ENCODE results near the gene C6orf62. TPM values are rescaled to one million over a fixed set of nuclear protein-coding genes. Genes with fewer than 3 reads are reported as not detected.
"Not testable (repeated sequence)": the region's sequence is repeated elsewhere in the genome, so short reads cannot be mapped to it uniquely, and the experiment has no call there.

Gene C6orf62
- total RNA-seq, 2 experiments from 2014 or later = 103 to 106 TPM

DNA sequence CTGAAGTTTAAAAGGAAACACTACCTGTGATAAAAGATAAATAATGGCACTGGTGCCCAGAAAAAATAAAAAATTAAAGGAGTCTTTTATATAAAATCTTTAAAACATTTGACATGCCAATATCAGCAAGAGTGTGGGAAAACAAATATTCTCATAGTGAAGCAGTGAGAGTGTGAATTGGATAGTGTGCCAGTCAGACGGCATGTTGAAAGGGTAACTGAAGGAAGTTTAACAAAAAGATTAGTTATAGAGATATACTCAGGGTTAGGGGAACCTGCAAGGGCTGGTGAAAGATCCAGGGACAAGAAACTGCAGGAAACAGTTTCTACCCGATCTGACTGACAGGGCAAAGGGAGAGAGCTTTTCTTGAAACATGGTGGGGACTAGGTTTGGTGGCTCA, 33.5 kb upstream of the C6orf62 start:
- ATAC-seq = no peak
- H3K4me1 Mint-ChIP-seq (ENCODE audit: low read depth) = no peaks in the 10 kb centered on the region
- TF ChIP-seq, protein P1, sequence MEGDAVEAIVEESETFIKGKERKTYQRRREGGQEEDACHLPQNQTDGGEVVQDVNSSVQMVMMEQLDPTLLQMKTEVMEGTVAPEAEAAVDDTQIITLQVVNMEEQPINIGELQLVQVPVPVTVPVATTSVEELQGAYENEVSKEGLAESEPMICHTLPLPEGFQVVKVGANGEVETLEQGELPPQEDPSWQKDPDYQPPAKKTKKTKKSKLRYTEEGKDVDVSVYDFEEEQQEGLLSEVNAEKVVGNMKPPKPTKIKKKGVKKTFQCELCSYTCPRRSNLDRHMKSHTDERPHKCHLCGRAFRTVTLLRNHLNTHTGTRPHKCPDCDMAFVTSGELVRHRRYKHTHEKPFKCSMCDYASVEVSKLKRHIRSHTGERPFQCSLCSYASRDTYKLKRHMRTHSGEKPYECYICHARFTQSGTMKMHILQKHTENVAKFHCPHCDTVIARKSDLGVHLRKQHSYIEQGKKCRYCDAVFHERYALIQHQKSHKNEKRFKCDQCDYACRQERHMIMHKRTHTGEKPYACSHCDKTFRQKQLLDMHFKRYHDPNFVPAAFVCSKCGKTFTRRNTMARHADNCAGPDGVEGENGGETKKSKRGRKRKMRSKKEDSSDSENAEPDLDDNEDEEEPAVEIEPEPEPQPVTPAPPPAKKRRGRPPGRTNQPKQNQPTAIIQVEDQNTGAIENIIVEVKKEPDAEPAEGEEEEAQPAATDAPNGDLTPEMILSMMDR (IDR thresholded peaks at IDR 0.05) = no peak
- intact Hi-C loops (cut with micrococcal nuclease) = no loop called here
- H3K36me3 Mint-ChIP-seq (ENCODE audit: low read depth) = no peaks in the 10 kb centered on the region
- CTCF ChIA-PET = interaction anchor here (0.9 to 1.6 kb wide), 3 partner anchors 9 to 258 kb away, joined by 3 to 4 read pairs (median 3); partner anchors contain the start of gene ALDH5A1
- H3K27me3 Mint-ChIP-seq = peaks cover 2% of the 10 kb centered on the region
- H3K27ac Mint-ChIP-seq = no peak overlapping the region
- POLR2A ChIA-PET = interaction anchor here (0.9 kb wide), 1 partner anchor 110 kb away, joined by 3 read pairs; no protein-coding TSS in a partner anchor
- no peak for DNase-seq
- H3K4me3 Mint-ChIP-seq = no peak overlapping the region
- no peaks in the 10 kb centered on the region for H3K9me3 Mint-ChIP-seq

DNA sequence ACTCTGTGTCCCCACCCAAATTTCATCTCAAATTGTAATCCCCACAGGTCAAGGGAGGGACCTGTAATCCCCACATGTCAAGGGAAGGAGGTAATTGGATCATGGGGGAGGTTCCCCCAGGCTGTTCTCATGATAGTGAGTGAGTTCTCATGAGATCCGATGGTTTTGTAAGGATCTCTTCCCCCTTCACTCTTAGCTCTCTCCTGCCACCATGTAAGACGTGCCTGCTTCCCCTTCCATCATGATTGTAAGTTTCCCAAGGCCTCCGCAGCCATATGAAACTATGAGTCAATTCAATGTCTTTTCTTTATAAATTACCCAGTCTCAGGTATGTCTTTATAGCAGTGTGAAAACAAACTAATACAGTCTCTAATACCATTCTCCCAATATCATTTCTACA, 31.9 kb upstream of the C6orf62 start:
- ATAC-seq; H3K4me1 Mint-ChIP-seq (ENCODE audit: low read depth); intact Hi-C loops (cut with micrococcal nuclease); H3K27me3 Mint-ChIP-seq; H3K36me3 Mint-ChIP-seq (ENCODE audit: low read depth); H3K9me3 Mint-ChIP-seq; H3K27ac Mint-ChIP-seq; H3K4me3 Mint-ChIP-seq; DNase-seq; POLR2A ChIA-PET: not testable (repeated sequence)
- CTCF ChIA-PET = interaction anchor here (1.5 kb wide), 1 partner anchor 36 kb away, joined by 3 read pairs; no protein-coding TSS in a partner anchor

DNA sequence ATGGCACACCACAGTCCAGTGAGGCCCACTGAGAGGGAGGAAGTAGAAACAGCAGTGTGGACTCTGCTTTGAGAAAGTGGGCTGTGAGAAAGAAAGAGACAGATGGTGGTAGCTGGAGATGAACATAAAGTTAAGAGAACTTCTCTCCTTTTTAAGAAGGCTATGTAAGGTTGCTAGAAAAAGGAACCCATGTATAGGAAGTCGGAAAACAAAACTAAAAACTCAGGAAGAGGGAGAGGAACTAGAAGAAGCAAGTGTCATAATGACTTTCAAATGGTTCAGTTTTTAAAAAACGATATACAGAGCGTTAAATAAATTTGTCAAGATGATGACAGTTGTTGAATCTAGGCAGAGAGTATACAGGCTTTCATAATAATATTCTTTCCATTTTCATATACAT, 30.3 kb upstream of the C6orf62 start:
- ATAC-seq (no peak), DNase-seq (no peak)
- no peaks in the 10 kb centered on the region for H3K36me3 Mint-ChIP-seq (ENCODE audit: low read depth)
- intact Hi-C loops (cut with micrococcal nuclease) = no loop called here
- H3K4me3 Mint-ChIP-seq = no peak overlapping the region
- TF ChIP-seq, protein P1 (IDR thresholded peaks at IDR 0.05) = no peak
- H3K27ac Mint-ChIP-seq = no peak overlapping the region
- H3K27me3 Mint-ChIP-seq = peaks cover 2% of the 10 kb centered on the region
- H3K4me1 Mint-ChIP-seq (ENCODE audit: low read depth) = no peaks in the 10 kb centered on the region
- ChIA-PET CTCF (interaction anchor here (0.8 to 1.5 kb wide), 2 partner anchors 37 to 168 kb away, joined by 3 read pairs; no protein-coding TSS in a partner anchor), POLR2A (no interaction called here)
- H3K9me3 Mint-ChIP-seq = no peaks in the 10 kb centered on the region

DNA sequence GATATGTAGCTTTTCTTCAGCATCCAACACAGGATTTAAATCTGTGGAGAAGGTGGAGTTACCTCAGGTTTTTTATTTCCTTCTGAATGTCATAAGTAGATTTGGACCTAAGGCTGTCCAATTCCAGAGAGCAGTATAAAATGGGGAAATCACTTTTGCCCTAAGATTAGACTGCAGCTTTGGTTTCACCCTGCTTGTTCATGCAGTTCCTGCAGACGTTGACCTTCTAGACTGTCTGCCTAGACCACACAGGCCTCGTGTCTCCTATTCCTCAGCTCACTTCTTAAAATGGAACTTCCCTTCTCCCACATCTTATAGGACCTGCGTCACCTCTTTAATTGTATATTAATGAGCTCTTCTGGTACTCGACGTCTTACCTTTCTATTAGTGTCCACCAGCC, 26.0 kb upstream of the C6orf62 start:
- CTCF ChIA-PET = interaction anchor here (1.3 kb wide), 1 partner anchor 15 kb away, joined by 3 read pairs; no protein-coding TSS in a partner anchor
- ATAC-seq = no peak
- H3K27me3 Mint-ChIP-seq = peaks cover 2% of the 10 kb centered on the region
- H3K4me3 Mint-ChIP-seq = no peak overlapping the region
- peaks cover 21% of the 10 kb centered on the region for H3K4me1 Mint-ChIP-seq (ENCODE audit: low read depth)
- H3K36me3 Mint-ChIP-seq (ENCODE audit: low read depth) = no peaks in the 10 kb centered on the region
- H3K9me3 Mint-ChIP-seq = no peaks in the 10 kb centered on the region
- intact Hi-C loops (cut with micrococcal nuclease) = no loop called here
- no peak for DNase-seq
- TF ChIP-seq, protein P1 (IDR thresholded peaks at IDR 0.05) = no peak
- no peak overlapping the region for H3K27ac Mint-ChIP-seq
- POLR2A ChIA-PET = interaction anchor here (1.0 kb wide), 1 partner anchor 23 kb away, joined by 3 read pairs; no protein-coding TSS in a partner anchor

DNA sequence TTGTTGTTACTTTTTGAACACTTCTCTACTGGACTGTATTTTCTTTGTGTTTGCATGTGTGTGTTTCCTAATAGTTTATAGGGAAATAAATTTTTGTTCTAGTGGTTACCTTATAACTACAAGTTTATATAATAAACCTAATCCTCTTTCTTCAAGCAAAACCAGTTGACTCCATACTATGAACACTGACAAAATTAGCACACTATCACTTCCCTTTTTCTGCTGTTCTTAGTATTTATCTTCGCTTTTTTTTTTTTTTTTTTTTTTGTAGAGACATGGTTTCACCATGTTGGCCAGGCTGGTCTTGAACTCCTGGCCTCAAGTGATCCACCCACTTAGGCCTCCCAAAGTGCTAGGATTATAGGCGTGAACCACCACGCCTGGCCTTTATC, 25.0 kb upstream of the C6orf62 start:
- H3K27me3 Mint-ChIP-seq = no peaks in the 10 kb centered on the region
- H3K4me3 Mint-ChIP-seq = no peak overlapping the region
- DNase-seq = no peak
- no peaks in the 10 kb centered on the region for H3K36me3 Mint-ChIP-seq (ENCODE audit: low read depth)
- H3K4me1 Mint-ChIP-seq (ENCODE audit: low read depth) = peaks cover 21% of the 10 kb centered on the region
- CTCF ChIA-PET = interaction anchor here (1.6 kb wide), 1 partner anchor 31 kb away, joined by 3 read pairs; no protein-coding TSS in a partner anchor
- intact Hi-C loops (cut with micrococcal nuclease) = loop anchor here (1.0 kb wide), 1 partner anchor 23 kb away; no protein-coding TSS in a partner anchor
- ATAC-seq = no peak
- no peaks in the 10 kb centered on the region for H3K9me3 Mint-ChIP-seq
- TF ChIP-seq, protein P1 (IDR thresholded peaks at IDR 0.05) = no peak
- POLR2A ChIA-PET = interaction anchor here (1.2 to 1.9 kb wide), 3 partner anchors 10 to 32 kb away, joined by 6 read pairs; no protein-coding TSS in a partner anchor
- H3K27ac Mint-ChIP-seq = peak overlapping the region; percentile 84

All from activated CD8-positive, alpha-beta T cell treated with anti-CD3 and anti-CD28 coated beads for 36 hours (primary cell).